ENCODE results near the gene KIAA0753. TPM values are rescaled to one million over a fixed set of nuclear protein-coding genes. Genes with fewer than 3 reads are reported as not detected.

The KIAA0753 gene
- total and polyA plus RNA-seq, 2 of the 4 experiments (the other 2 are of a cell fraction): 10.2 to 17.6 TPM

- H3K4me3 ChIP-seq (ENCODE audit: insufficient read depth, low read depth, low read length): no peak overlapping the region
- H2BK5ac ChIP-seq (ENCODE audit: low read depth, low read length, poor library complexity, severe bottlenecking): no peak overlapping the region
- ChIA-PET POLR2A (ENCODE audit: unreplicated experiment) (no interaction called here), CTCF (no interaction called here)
- no peaks in the 10 kb centered on the region for H3K4me1 ChIP-seq (ENCODE audit: control insufficient read depth, insufficient read depth, low read length)
- no peak overlapping the region for H3K4ac ChIP-seq (ENCODE audit: low read depth, low read length)
- no peaks in the 10 kb centered on the region for H3K9me1 ChIP-seq (ENCODE audit: insufficient read depth, low read length)
- TF ChIP-seq FOS (IDR thresholded peaks at IDR 0.05; ENCODE audit: low read depth, low read length): no peak
- DNase-seq: no peak
- no peak overlapping the region for H2AK5ac ChIP-seq (ENCODE audit: low read depth, low read length)
- WGBS, 2 experiments (ENCODE audit: extremely low coverage in 2 of 2, insufficient read length in 1 of 2): 77% methylated on average over 3 of the region's 7 CpGs; no CpG with 5 or more reads in 1 of the 2 experiments
- H4K20me1 ChIP-seq (ENCODE audit: insufficient read depth, low read length): no peaks in the 10 kb centered on the region
- H4K8ac ChIP-seq (ENCODE audit: low read depth in 2 of 2, low read length in 2 of 2): no peak overlapping the region
- no peaks in the 10 kb centered on the region for H3K9me3 ChIP-seq (ENCODE audit: control insufficient read depth, insufficient read depth, low read length)
- H2AK9ac ChIP-seq (replicated peaks; ENCODE audit: low read depth, low read length, poor library complexity): no peak overlapping the region
- no peak overlapping the region for H3K4me2 ChIP-seq (ENCODE audit: low read depth, low read length)
- no peak overlapping the region for H3K9ac ChIP-seq (ENCODE audit: low read depth, low read length)
- H3K36me3 ChIP-seq (ENCODE audit: control insufficient read depth, insufficient read depth, low read length): no peaks in the 10 kb centered on the region
- H3K79me1 ChIP-seq (ENCODE audit: low read depth in 1 of 2, low read length in 2 of 2): no peaks in the 10 kb centered on the region
- H3K18ac ChIP-seq (ENCODE audit: low read depth, low read length): no peak overlapping the region
- no peak overlapping the region for H2BK120ac ChIP-seq (ENCODE audit: low read depth, low read length)
- H2AFZ ChIP-seq (replicated peaks; ENCODE audit: low read length, poor library complexity): no peak overlapping the region
- H3K27ac ChIP-seq (ENCODE audit: insufficient read depth, low read length): no peak overlapping the region
- no peak overlapping the region for H4K91ac ChIP-seq (ENCODE audit: insufficient read depth, low read depth, low read length)
- intact Hi-C loops (cut with micrococcal nuclease): no loop called here
- no peak overlapping the region for H2BK20ac ChIP-seq (ENCODE audit: low read depth, low read length)
- H3K27me3 ChIP-seq (ENCODE audit: control insufficient read depth, insufficient read depth, low read length): peaks cover 27% of the 10 kb centered on the region
- H3K14ac ChIP-seq (replicated peaks; ENCODE audit: low read depth, low read length): no peak overlapping the region
- H3K56ac ChIP-seq (ENCODE audit: extremely low read depth, insufficient read depth, low read length): no peak overlapping the region
- dilution Hi-C loops (cut with HindIII; ENCODE audit: low sequenced_read_pairs, unreplicated experiment): no loop called here
- no peak overlapping the region for H4K5ac ChIP-seq (ENCODE audit: low read depth, low read length)
- no peak overlapping the region for H3K23ac ChIP-seq (ENCODE audit: low read depth, low read length)
- no peak for ATAC-seq (ENCODE audit: low read depth)
- no peak overlapping the region for H2BK15ac ChIP-seq (ENCODE audit: low read depth, low read length)
- BruUV-seq (replicated peaks): no TSS peak
- in situ Hi-C loops (cut with MboI; ENCODE audit: low sequenced_read_pairs): no loop called here
Observed at GRCh38 chr17:6671431-6671830, 30.9 kb upstream of the KIAA0753 start.
